Body of pancreas (tissue), 4 donors: ENCODE data around the gene CDH4. TPM values are rescaled to one million over a fixed set of nuclear protein-coding genes. Genes with fewer than 3 reads are reported as not detected.

Experiments
- ATAC-seq: fragments of 150-250 bp; one replicate; pipeline ENCODE4 v1.9.1; 2016
- DNase-seq, 4 donors: peaks; one replicate each; pipeline ENCODE4 v3.0.0-alpha.2; 2019
- H3K27ac ChIP-seq, 4 donors: fragments of 200-600 bp; sonication (generic); 1 replicate in 3 of 4; 2 replicates in 1 of 4; pipeline versions ENCODE4 v1.5.1 to v1.6.1; 2016 to 2019; ENCODE audit warnings: mild to moderate bottlenecking in 1 of 4, mixed read lengths in 1 of 4, moderate library complexity in 1 of 4
- H3K27me3 ChIP-seq, 2 donors: fragments of 200-600 bp; sonication (generic); one replicate each; pipeline ENCODE4 v1.6.0; 2016; ENCODE audit warnings: mild to moderate bottlenecking in 1 of 2
- H3K36me3 ChIP-seq, 2 donors: fragments of 200-600 bp; sonication (generic); replicated peaks in 1 of 2; 2 replicates each; pipeline ENCODE4 v1.5.1; 2016; ENCODE audit warnings: low read depth in 2 of 2; ENCODE audit not compliant: insufficient read depth in 1 of 2
- H3K4me1 ChIP-seq: fragments of 200-600 bp; sonication (generic); one replicate; pipeline ENCODE4 v1.6.0; 2016
- H3K4me3 ChIP-seq, 2 donors: fragments of 200-600 bp; sonication (generic); 1 replicate in 1 of 2; 2 replicates in 1 of 2; pipeline ENCODE4 v1.5.1; 2016 to 2019
- H3K9me3 ChIP-seq, 3 donors: fragments of 200-600 bp; sonication (generic); 1 replicate in 2 of 3; 2 replicates in 1 of 3; pipeline ENCODE4 v1.5.1; 2016
- POLR2A ChIP-seq, 3 donors: fragments of 450-650 bp; IDR thresholded peaks; one replicate each; pipeline ENCODE4 v1.6.1; 2016; ENCODE audit warnings: antibody characterized with exemption in 3 of 3, mild to moderate bottlenecking in 2 of 3
- WGBS, 2 donors: methylation state at CpG; one replicate each; pipeline ENCODE4 v1.1.5; 2017; 5-methylcytosine and 5-hydroxymethylcytosine counted together
- intact Hi-C: fragments of 100-400 bp; cut with DNase I; formaldehyde crosslinking; loops from one replicate; pipeline ENCODE4 v1.15.1; 2023
- total RNA-seq, 2 donors: library from RNA; depleted of rRNA; stranded (reverse); fragments of >200 nt; gene quantifications; one replicate each; pipeline ENCODE4 v1.1.0, GENCODE V29; 2016
- TF ChIP-seq, protein P1 (sequence below), 7 experiments: fragments of 450-650 bp in 4 of 7; fragments of 200-600 bp in 3 of 7; sonication (generic) in 3 of 7; IDR thresholded peaks; one replicate each; pipeline ENCODE4 v1.5.1; 2016 to 2019; ENCODE audit warnings: antibody characterized with exemption in 7 of 7

CDH4 gene
- total RNA-seq, 2 donors from 2014 or later, result 0.33 to 0.52 TPM

DNA sequence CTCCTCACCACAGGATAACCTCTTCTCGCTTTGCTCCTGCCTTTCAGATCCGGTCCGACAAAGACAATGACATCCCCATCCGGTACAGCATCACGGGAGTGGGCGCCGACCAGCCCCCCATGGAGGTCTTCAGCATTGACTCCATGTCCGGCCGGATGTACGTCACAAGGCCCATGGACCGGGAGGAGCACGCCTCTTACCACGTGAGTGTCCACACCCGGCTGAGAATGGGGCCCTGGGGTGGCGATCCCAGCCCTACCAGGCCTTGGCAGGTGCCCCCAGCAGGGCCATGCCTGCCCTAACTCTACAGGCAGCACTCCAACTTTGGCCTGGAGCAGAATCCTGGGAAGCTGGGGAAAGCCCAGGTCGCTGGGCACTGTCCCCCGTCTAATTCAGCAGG is 592.6 kb downstream of the CDH4 start:
- WGBS, 2 donors, result 76 to 87% methylated on average over 12 to 16 of the region's 17 CpGs
- DNase-seq, result no peak
- TF ChIP-seq POLR2A (IDR thresholded peaks at IDR 0.05), result no peak
- TF ChIP-seq, protein P1, sequence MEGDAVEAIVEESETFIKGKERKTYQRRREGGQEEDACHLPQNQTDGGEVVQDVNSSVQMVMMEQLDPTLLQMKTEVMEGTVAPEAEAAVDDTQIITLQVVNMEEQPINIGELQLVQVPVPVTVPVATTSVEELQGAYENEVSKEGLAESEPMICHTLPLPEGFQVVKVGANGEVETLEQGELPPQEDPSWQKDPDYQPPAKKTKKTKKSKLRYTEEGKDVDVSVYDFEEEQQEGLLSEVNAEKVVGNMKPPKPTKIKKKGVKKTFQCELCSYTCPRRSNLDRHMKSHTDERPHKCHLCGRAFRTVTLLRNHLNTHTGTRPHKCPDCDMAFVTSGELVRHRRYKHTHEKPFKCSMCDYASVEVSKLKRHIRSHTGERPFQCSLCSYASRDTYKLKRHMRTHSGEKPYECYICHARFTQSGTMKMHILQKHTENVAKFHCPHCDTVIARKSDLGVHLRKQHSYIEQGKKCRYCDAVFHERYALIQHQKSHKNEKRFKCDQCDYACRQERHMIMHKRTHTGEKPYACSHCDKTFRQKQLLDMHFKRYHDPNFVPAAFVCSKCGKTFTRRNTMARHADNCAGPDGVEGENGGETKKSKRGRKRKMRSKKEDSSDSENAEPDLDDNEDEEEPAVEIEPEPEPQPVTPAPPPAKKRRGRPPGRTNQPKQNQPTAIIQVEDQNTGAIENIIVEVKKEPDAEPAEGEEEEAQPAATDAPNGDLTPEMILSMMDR (IDR thresholded peaks at IDR 0.05), result no peak

DNA sequence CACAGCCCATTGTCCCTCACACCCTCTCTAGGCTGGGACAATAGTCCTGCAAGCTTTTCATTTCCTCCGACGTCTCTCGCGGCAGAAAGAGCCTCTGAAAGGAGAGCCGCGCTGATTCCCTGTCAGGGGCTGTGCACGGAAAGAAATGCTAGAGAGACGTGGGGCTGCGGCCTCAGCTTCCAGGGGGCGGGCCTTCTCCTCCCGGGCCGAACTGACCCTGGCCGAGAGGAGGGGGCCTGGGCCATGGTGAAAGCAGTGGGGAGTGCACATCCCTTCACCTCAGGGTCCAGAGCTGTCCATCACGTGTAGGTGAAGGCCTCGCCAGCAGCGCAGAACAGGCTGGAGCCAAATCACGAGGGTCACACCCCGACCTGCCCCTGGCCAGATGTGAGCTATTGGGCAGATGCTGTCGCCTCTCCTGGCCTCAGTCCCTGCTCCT is 593.2 kb downstream of the CDH4 start:
- Histone ChIP-seq H3K36me3 (no peaks in the 10 kb centered on the region), H3K4me1 (no peaks in the 10 kb centered on the region), H3K4me3 (no peak overlapping the region), H3K27ac (no peak overlapping the region), H3K27me3 (no peaks in the 10 kb centered on the region), H3K9me3 (no peaks in the 10 kb centered on the region)
- intact Hi-C loops, result no loop called here
- TF ChIP-seq POLR2A (IDR thresholded peaks at IDR 0.05), result no peak
- TF ChIP-seq, protein P1 (IDR thresholded peaks at IDR 0.05), result no peak
- 50 to 59% methylated on average over 12 to 19 of the region's 19 CpGs for WGBS, 2 donors
- DNase-seq (no peak), ATAC-seq (no peak)

More for the DNA sequence above, 592.6 kb downstream of the CDH4 start:
- Histone ChIP-seq H3K27me3 (no peaks in the 10 kb centered on the region), H3K27ac (no peak overlapping the region), H3K4me1 (no peaks in the 10 kb centered on the region), H3K36me3 (no peaks in the 10 kb centered on the region), H3K4me3 (no peak overlapping the region), H3K9me3 (no peaks in the 10 kb centered on the region)
- ATAC-seq, result no peak
- intact Hi-C loops, result no loop called here

DNA sequence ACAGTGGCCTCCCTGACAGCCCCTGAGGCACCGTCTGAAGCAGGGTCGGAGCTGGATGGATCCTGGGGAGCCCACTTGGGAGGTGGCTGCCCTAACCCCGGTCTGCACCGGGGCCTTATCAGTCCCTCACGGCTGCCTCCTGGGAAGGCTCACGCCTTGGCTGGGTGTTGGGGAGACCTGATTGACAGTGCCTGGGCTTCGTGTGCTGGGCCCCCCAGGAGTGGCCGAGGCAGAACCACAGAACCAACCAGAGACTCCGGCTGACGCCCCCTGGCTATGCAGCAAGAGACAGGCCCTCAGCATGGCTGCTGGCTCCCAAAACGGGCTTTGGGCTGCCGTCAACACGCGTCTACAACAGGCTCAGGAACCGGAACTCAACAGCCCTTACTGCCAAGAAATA is 594.0 kb downstream of the CDH4 start:
- Histone ChIP-seq H3K27me3 (no peaks in the 10 kb centered on the region), H3K36me3 (no peaks in the 10 kb centered on the region), H3K27ac (no peak overlapping the region), H3K9me3 (no peaks in the 10 kb centered on the region), H3K4me3 (no peak overlapping the region), H3K4me1 (no peaks in the 10 kb centered on the region)
- intact Hi-C loops, result no loop called here
- no peak for DNase-seq
- 69 to 78% methylated on average over 5 to 13 of the region's 15 CpGs for WGBS, 2 donors
- TF ChIP-seq, protein P1 (IDR thresholded peaks at IDR 0.05), result no peak
- TF ChIP-seq POLR2A (IDR thresholded peaks at IDR 0.05), result no peak
- no peak for ATAC-seq

DNA sequence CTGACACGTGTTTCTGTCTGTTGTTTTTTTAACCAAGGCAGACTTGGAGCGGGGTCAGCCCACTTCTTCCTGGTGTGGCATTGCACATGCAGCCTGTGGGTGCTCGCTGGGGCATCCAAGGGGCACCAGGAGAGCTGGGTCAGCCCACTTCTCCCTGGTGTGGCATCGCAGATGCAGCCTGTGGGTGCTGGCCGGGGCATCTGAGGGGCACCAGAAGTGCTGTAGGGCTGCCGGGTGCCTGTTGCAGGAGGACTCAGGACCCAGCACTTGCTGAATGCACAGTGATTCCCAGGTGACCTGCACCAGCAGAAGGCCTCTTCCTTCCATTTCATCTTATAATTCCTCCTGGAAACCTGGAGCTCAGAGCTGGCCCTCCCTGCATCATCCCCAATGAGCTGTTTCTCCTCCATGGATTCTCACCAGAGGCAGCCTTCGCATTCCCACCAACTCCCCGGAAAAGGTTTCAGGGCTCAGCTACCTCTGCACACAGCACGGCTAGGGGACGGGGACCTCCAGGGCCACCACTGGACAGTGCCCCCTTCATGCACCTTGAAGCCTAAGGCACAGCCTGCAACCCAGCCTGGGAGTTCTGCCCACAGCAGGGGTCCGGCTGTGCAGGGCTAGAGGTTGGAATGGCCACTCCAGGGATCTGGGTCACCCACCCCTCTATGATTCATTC is 594.8 kb downstream of the CDH4 start:
- Histone ChIP-seq H3K4me3 (no peak overlapping the region), H3K27me3 (no peaks in the 10 kb centered on the region), H3K27ac (no peak overlapping the region), H3K36me3 (no peaks in the 10 kb centered on the region), H3K4me1 (no peaks in the 10 kb centered on the region), H3K9me3 (no peaks in the 10 kb centered on the region)
- intact Hi-C loops, result no loop called here
- DNase-seq (no peak), ATAC-seq (no peak)
- no peak for TF ChIP-seq POLR2A (IDR thresholded peaks at IDR 0.05)
- TF ChIP-seq, protein P1 (IDR thresholded peaks at IDR 0.05), result no peak
- 74 to 84% methylated on average over 9 to 11 of the region's 11 CpGs for WGBS, 2 donors

DNA sequence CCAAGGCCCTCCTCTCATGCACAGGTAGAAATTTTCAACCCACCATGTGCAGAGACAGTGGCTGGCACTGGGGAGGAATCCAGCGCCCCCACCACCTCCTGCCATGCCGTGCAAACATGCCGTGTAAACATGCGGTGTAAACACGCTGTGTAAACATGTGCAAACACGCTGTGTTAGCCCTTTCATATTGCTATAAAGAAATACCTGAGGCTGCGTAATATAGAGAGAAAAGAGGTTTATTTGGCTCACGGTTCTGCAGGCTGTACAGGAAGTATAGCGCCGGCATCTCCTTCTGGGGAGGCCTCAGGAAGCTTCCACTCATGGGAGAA is 595.3 kb downstream of the CDH4 start:
- intact Hi-C loops, result no loop called here
- WGBS, 2 donors, result 69 to 75% methylated on average over 10 of the region's 10 CpGs
- TF ChIP-seq, protein P1 (IDR thresholded peaks at IDR 0.05), result no peak
- no peak for TF ChIP-seq POLR2A (IDR thresholded peaks at IDR 0.05)

More for the DNA sequence above, 595.3 kb downstream of the CDH4 start:
- DNase-seq (no peak), ATAC-seq (no peak)
- no peaks in the 10 kb centered on the region for H3K36me3 ChIP-seq
- no peaks in the 10 kb centered on the region for H3K9me3 ChIP-seq
- no peak overlapping the region for H3K27ac ChIP-seq
- H3K27me3 ChIP-seq, result no peaks in the 10 kb centered on the region
- no peaks in the 10 kb centered on the region for H3K4me1 ChIP-seq
- no peak overlapping the region for H3K4me3 ChIP-seq
